K562 (cell line): ENCODE results near the gene CMTR1. TPM values are rescaled to one million over a fixed set of nuclear protein-coding genes. Genes with fewer than 3 reads are reported as not detected.

Experiments
- CBX8 ChIP-seq: fragments of 200-600 bp; sonication (generic); IDR thresholded peaks from 2 replicates; pipeline ENCODE4 v1.6.1; 2012; ENCODE audit warnings: borderline replicate concordance, mixed run types, low read depth, mild to moderate bottlenecking, moderate library complexity, mixed read lengths, low read length, control low read depth, inconsistent platforms; ENCODE audit not compliant: poor library complexity, severe bottlenecking; ENCODE audit errors: extremely low read depth
- CSDE1 ChIP-seq, 2 experiments: fragments of 450-650 bp; IDR thresholded peaks; 2 replicates each; pipeline ENCODE4 v1.6.1; 2016; ENCODE audit warnings: mild to moderate bottlenecking in 1 of 2
- DIDO1 ChIP-seq: fragments of 450-650 bp; IDR thresholded peaks from 2 replicates; pipeline ENCODE4 v1.6.1; 2016; ENCODE audit warnings: low read depth, missing biosample characterization, missing genetic modification characterization
- ELF4 ChIP-seq: fragments of 450-650 bp; formaldehyde crosslinking; IDR thresholded peaks from 2 replicates; pipeline ENCODE4 v1.4.0; 2022; ENCODE audit warnings: missing genetic modification characterization
- FOXK2 ChIP-seq, 2 experiments: fragments of 450-650 bp; IDR thresholded peaks in 1 of 2; conservative IDR thresholded peaks in 1 of 2; 2 replicates each; pipeline ENCODE4 v1.6.1; 2016; ENCODE audit warnings: low read depth in 2 of 2, mild to moderate bottlenecking in 1 of 2
- HIVEP1 ChIP-seq: fragments of 250-450 bp; sonication (Bioruptor Pico); IDR thresholded peaks from 2 replicates; pipeline ENCODE4 v1.4.0; 2020; ENCODE audit warnings: mild to moderate bottlenecking
- HNRNPL ChIP-seq: fragments of 200-400 bp; formaldehyde crosslinking; IDR thresholded peaks from 2 replicates; pipeline ENCODE4 v1.6.1; 2017; ENCODE audit warnings: low read depth, mild to moderate bottlenecking, low read length
- KDM5B ChIP-seq: fragments of 200-600 bp; sonication (generic); IDR thresholded peaks from 2 replicates; pipeline ENCODE4 v1.6.1; 2012; ENCODE audit warnings: low read depth, mild to moderate bottlenecking, moderate library complexity, low read length, control low read depth, inconsistent platforms; ENCODE audit not compliant: insufficient replicate concordance
- KLF10 ChIP-seq: fragments of 250-450 bp; sonication (Bioruptor Pico); IDR thresholded peaks from 2 replicates; pipeline ENCODE4 v1.6.1; 2021; ENCODE audit warnings: matching md5 sums
- KLF13 ChIP-seq: fragments of 450-650 bp; IDR thresholded peaks from 2 replicates; pipeline ENCODE4 v1.6.1; 2016; ENCODE audit warnings: missing genetic modification characterization, low read depth, mild to moderate bottlenecking, missing compliant biosample characterization, moderate library complexity, borderline replicate concordance
- LCOR ChIP-seq: sonication (generic); formaldehyde crosslinking; IDR thresholded peaks from 2 replicates; pipeline ENCODE4 v1.8.0; 2022; ENCODE audit warnings: mild to moderate bottlenecking, missing genetic modification reagents
- MBD2 ChIP-seq: sonication (generic); IDR thresholded peaks from 2 replicates; pipeline ENCODE4 v1.6.1; 2016; ENCODE audit warnings: low read depth, borderline replicate concordance
- NRF1 ChIP-seq, 2 experiments: fragments of 450-650 bp; IDR thresholded peaks in 1 of 2; conservative IDR thresholded peaks in 1 of 2; 2 replicates each; pipeline ENCODE4 v1.6.1; 2014; ENCODE audit warnings: mild to moderate bottlenecking in 2 of 2
- POLR2G ChIP-seq: fragments of 200-400 bp; formaldehyde crosslinking; IDR thresholded peaks from 2 replicates; pipeline ENCODE4 v1.6.1; 2017; ENCODE audit warnings: low read depth, mild to moderate bottlenecking, antibody characterized with exemption, low read length, moderate library complexity
- RBM34 ChIP-seq: fragments of 200-400 bp; formaldehyde crosslinking; IDR thresholded peaks from 2 replicates; pipeline ENCODE4 v1.6.1; 2018; ENCODE audit warnings: low read length, borderline replicate concordance; ENCODE audit not compliant: insufficient read depth
- SMARCA4 ChIP-seq: fragments of 450-650 bp; IDR thresholded peaks from 2 replicates; pipeline ENCODE4 v1.6.1; 2016
- ZNF274 ChIP-seq: IDR thresholded peaks from 2 replicates; pipeline ENCODE4 v1.6.1; 2011; ENCODE audit warnings: low read depth, mild to moderate bottlenecking, low read length, moderate library complexity, borderline replicate concordance
- ZNF354B ChIP-seq: fragments of 250-450 bp; sonication (Bioruptor Pico); IDR thresholded peaks from 2 replicates; pipeline ENCODE4 v1.4.0; 2020
- ZNF507 ChIP-seq: conservative IDR thresholded peaks from 2 replicates; pipeline ENCODE4 v1.6.1; 2017; ENCODE audit warnings: missing genetic modification characterization, missing compliant biosample characterization
- ZNF830 ChIP-seq: fragments of 250-450 bp; sonication (Bioruptor Pico); IDR thresholded peaks from 2 replicates; pipeline ENCODE4 v1.5.0; 2021; ENCODE audit warnings: mild to moderate bottlenecking
- polyA plus RNA-seq, 8 experiments: library from polyadenylated mRNA; depleted of rRNA in 4 of 8; stranded (reverse) in 5 of 8; unstranded in 3 of 8; fragments of >200 nt; fragmentation: Nextera tagmentation in 2 of 8; fragmentation: Illumina TruSeq in 1 of 8; extraction: Ambion mirVana in 2 of 8; extraction: Trizol in 1 of 8; gene quantifications; 2 replicates each; pipeline versions ENCODE4 v1.2.1 to v1.2.3, GENCODE V29; 2011 to 2014; ENCODE audit warnings: inconsistent platforms in 1 of 8, missing spikeins in 1 of 8
- total RNA-seq, 7 experiments: library from RNA; depleted of rRNA in 6 of 7; stranded (reverse); fragments of >200 nt in 6 of 7; fragmentation: Illumina TruSeq in 2 of 7; extraction: Trizol in 2 of 7; gene quantifications; 2 replicates each; pipeline versions ENCODE4 v1.2.1 to v1.2.3, GENCODE V29; 2011 to 2021; ENCODE audit warnings: low replicate concordance in 1 of 7
- TF ChIP-seq, protein P1 (sequence below), 3 experiments: IDR thresholded peaks in 2 of 3; conservative IDR thresholded peaks in 1 of 3; 2 replicates each; pipeline ENCODE4 v1.5.1; 2011 to 2012; ENCODE audit warnings: low read length in 3 of 3, mild to moderate bottlenecking in 3 of 3, control low read depth in 2 of 3, improper control_type of control experiment in 1 of 3, inconsistent platforms in 1 of 3, low read depth in 1 of 3, mixed read lengths in 1 of 3, moderate library complexity in 1 of 3; ENCODE audit not compliant: insufficient read depth in 2 of 3
- TF ChIP-seq, protein P2 (sequence below): fragments of 250-450 bp; sonication (Bioruptor Pico); IDR thresholded peaks from 2 replicates; pipeline ENCODE4 v1.8.0; 2022; ENCODE audit warnings: moderate library complexity, mild to moderate bottlenecking, inconsistent platforms
- TF ChIP-seq, protein P3 (sequence below): fragments of 250-450 bp; sonication (Bioruptor Pico); IDR thresholded peaks from 2 replicates; pipeline ENCODE4 v1.8.0; 2022; ENCODE audit warnings: inconsistent platforms

The CMTR1 gene
- total and polyA plus RNA-seq, 9 of the 15 experiments (the other 6 are each of a cell fraction or from before 2014, with no cell fraction given), result 2.9 to 63.5 (median 49.5) TPM

DNA sequence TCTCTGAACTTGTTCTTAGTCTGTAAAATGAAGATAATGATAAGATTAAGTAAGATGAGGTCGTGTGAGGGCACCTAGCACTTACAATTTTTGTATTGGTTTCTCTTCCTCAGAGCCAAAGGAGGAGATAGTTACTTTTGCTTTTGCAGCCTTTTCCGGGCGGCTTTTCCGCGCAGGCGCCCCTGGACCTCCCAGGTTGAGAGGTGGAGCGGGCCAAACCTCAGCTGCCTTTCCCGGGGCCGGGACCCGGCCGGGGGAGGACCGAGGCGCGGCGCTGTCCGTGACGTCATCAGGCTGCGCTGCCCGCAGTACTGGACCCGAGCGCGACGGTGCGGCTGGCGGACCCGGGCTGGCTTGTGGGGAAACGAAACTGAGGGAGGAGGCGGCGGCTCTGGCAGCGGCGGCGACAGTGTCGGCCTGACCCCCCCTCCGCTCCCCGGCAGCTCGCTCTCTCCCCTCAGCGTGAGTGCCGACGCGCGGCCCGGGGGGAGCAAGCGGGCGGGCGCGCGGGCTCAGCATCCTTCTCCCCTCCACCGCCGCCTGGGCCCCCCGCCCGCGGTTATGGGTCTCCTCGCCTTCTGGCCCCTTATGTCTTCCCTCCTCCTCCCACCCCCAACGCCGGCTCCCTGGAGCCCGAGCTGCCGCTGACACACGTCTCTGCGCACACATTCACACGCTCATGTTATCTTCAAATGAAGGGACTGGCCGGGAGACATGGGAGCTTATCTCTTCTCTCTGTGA is at the start of gene CMTR1 (continued):
- TF ChIP-seq, protein P1, sequence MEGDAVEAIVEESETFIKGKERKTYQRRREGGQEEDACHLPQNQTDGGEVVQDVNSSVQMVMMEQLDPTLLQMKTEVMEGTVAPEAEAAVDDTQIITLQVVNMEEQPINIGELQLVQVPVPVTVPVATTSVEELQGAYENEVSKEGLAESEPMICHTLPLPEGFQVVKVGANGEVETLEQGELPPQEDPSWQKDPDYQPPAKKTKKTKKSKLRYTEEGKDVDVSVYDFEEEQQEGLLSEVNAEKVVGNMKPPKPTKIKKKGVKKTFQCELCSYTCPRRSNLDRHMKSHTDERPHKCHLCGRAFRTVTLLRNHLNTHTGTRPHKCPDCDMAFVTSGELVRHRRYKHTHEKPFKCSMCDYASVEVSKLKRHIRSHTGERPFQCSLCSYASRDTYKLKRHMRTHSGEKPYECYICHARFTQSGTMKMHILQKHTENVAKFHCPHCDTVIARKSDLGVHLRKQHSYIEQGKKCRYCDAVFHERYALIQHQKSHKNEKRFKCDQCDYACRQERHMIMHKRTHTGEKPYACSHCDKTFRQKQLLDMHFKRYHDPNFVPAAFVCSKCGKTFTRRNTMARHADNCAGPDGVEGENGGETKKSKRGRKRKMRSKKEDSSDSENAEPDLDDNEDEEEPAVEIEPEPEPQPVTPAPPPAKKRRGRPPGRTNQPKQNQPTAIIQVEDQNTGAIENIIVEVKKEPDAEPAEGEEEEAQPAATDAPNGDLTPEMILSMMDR (IDR thresholded peaks at IDR 0.05 in 2 of 3, conservative IDR thresholded peaks at IDR 0.05 in 1 of 3; ENCODE audit: insufficient read depth in 2 of 3, low read depth in 1 of 3, low read length in 3 of 3), result peak in 1 of 3 experiments; percentile 3; a peak in 2 of 6 replicates
- TF ChIP-seq, protein P2, sequence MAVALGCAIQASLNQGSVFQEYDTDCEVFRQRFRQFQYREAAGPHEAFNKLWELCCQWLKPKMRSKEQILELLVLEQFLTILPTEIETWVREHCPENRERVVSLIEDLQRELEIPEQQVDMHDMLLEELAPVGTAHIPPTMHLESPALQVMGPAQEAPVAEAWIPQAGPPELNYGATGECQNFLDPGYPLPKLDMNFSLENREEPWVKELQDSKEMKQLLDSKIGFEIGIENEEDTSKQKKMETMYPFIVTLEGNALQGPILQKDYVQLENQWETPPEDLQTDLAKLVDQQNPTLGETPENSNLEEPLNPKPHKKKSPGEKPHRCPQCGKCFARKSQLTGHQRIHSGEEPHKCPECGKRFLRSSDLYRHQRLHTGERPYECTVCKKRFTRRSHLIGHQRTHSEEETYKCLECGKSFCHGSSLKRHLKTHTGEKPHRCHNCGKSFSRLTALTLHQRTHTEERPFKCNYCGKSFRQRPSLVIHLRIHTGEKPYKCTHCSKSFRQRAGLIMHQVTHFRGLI (CRISPR knock-in tag), result 0 out of 2 replicates have a peak, but pooled peaks have one; percentile 12
- TF ChIP-seq NRF1 (conservative IDR thresholded peaks at IDR 0.05 in 1 of 2, IDR thresholded peaks at IDR 0.05 in 1 of 2) (peak; percentile 95), SMARCA4 (no peak), KDM5B (peak; percentile 69), ZNF354B (CRISPR knock-in tag) (no peak), DIDO1 (peak; percentile 76), MBD2 (peak; percentile 82; the same call in 1 of the 2 replicates), RBM34 (no peak), ZNF274 (no peak), CSDE1 (IDR thresholded peaks at IDR 0.05) (peak in 1 of 2 experiments; percentile 84; a peak in 1 of 4 replicates), KLF10 (no peak), POLR2G (peak; percentile 91), HNRNPL (no peak), ZNF507 (tag) (no peak), ELF4 (CRISPR knock-in tag) (0 out of 2 replicates have a peak, but pooled peaks have one; percentile 12), LCOR (CRISPR knock-in tag) (peak; percentile 75; the same call in 1 of the 2 replicates), CBX8 (no peak), HIVEP1 (CRISPR knock-in tag) (peak; percentile 84), FOXK2 (conservative IDR thresholded peaks at IDR 0.05 in 1 of 2, IDR thresholded peaks at IDR 0.05 in 1 of 2; ENCODE audit: low read depth in 2 of 2) (peak in 1 of 2 experiments; percentile 47; a peak in 1 of 4 replicates), ZNF830 (CRISPR knock-in tag) (peak; percentile 63; the same call in 1 of the 2 replicates), KLF13 (tag) (0 out of 2 replicates have a peak, but pooled peaks have one; percentile 44)
- TF ChIP-seq, protein P3, sequence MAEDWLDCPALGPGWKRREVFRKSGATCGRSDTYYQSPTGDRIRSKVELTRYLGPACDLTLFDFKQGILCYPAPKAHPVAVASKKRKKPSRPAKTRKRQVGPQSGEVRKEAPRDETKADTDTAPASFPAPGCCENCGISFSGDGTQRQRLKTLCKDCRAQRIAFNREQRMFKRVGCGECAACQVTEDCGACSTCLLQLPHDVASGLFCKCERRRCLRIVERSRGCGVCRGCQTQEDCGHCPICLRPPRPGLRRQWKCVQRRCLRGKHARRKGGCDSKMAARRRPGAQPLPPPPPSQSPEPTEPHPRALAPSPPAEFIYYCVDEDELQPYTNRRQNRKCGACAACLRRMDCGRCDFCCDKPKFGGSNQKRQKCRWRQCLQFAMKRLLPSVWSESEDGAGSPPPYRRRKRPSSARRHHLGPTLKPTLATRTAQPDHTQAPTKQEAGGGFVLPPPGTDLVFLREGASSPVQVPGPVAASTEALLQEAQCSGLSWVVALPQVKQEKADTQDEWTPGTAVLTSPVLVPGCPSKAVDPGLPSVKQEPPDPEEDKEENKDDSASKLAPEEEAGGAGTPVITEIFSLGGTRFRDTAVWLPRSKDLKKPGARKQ (CRISPR knock-in tag), result no peak
